Endothelial cell of umbilical vein (primary cell): ENCODE results near the gene CCNK. TPM values are rescaled to one million over a fixed set of nuclear protein-coding genes. Genes with fewer than 3 reads are reported as not detected.

Experiments
- BruUV-seq: library from RNA; stranded (reverse); fragments of 400-500 nt; replicated peaks from 2 replicates; lab custom pipeline; 2021; lab: Mats Ljungman, UMichigan
- CTCF ChIA-PET: fragments of 300-600, 350-600 bp; sonication (Branson Sonifier 250); formaldehyde crosslinking; loops from one replicate; lab custom pipeline; 2021; ENCODE audit warnings: antibody characterized with exemption, inconsistent platforms; lab: Charles Lee
- POLR2A ChIA-PET: fragments of 300-600, 350-600 bp; sonication (Branson Sonifier 250); formaldehyde crosslinking; loops from one replicate; lab custom pipeline; 2021; ENCODE audit warnings: antibody characterized with exemption, inconsistent platforms; lab: Charles Lee
- DNase-seq: peaks from one replicate; pipeline ENCODE4 v3.0.0-alpha.2; 2011; ENCODE audit warnings: low read depth, low spot score
- FAIRE-seq: peaks from 2 replicates; lab custom pipeline; 2011; peaks lifted over from hg19 to GRCh38; lab: Jason Lieb, UNC
- H2AFZ ChIP-seq: 2 replicates; pipeline ENCODE4 v1.6.0; 2012; ENCODE audit warnings: low read depth, low read length, control low read depth, inconsistent platforms
- H3K27ac ChIP-seq: 2 replicates; pipeline ENCODE4 v1.5.1; 2011; ENCODE audit warnings: low read depth, mild to moderate bottlenecking, control low read depth, low read length, moderate library complexity; ENCODE audit not compliant: insufficient read depth
- H3K27me3 ChIP-seq, 2 experiments: 2 replicates each; pipeline versions ENCODE4 v1.6.0 to v1.6.1; 2011; ENCODE audit warnings: low read length in 2 of 2, mixed read lengths in 1 of 2; ENCODE audit not compliant: control insufficient read depth in 2 of 2, insufficient read depth in 2 of 2
- H3K36me3 ChIP-seq, 2 experiments: 2 replicates in 1 of 2; 3 replicates in 1 of 2; pipeline ENCODE4 v1.5.1; 2011; ENCODE audit warnings: low read length in 2 of 2, mild to moderate bottlenecking in 1 of 2, moderate library complexity in 1 of 2; ENCODE audit not compliant: control insufficient read depth in 2 of 2, insufficient read depth in 2 of 2; ENCODE audit errors: extremely low read depth in 1 of 2
- H3K4me1 ChIP-seq: 3 replicates; pipeline ENCODE4 v1.5.1; 2011; ENCODE audit warnings: mild to moderate bottlenecking, low read length; ENCODE audit not compliant: control insufficient read depth, insufficient read depth; ENCODE audit errors: extremely low read depth
- H3K4me2 ChIP-seq: 2 replicates; pipeline ENCODE4 v1.6.1; 2011; ENCODE audit warnings: low read length, control low read depth, mixed read lengths; ENCODE audit not compliant: insufficient read depth
- H3K4me3 ChIP-seq, 3 experiments: fragments of 200-600 bp in 1 of 3; sonication (generic), shearing (Covaris generic) in 1 of 3; replicated peaks in 1 of 3; 2 replicates each; pipeline ENCODE4 v1.5.1; 2011 to 2016; ENCODE audit warnings: control low read depth in 3 of 3, low read length in 3 of 3, mild to moderate bottlenecking in 2 of 3, inconsistent platforms in 1 of 3, low read depth in 1 of 3, moderate library complexity in 1 of 3; ENCODE audit not compliant: insufficient read depth in 1 of 3
- H3K79me2 ChIP-seq: 2 replicates; pipeline ENCODE4 v1.6.0; 2012; ENCODE audit warnings: low read length, inconsistent platforms; ENCODE audit not compliant: control insufficient read depth, insufficient read depth
- H3K9ac ChIP-seq: replicated peaks from 2 replicates; pipeline ENCODE3; 2011; ENCODE audit warnings: low read length, control low read depth; ENCODE audit not compliant: insufficient read depth; ENCODE audit errors: extremely low read depth
- H3K9me1 ChIP-seq: replicated peaks from 3 replicates; pipeline ENCODE4 v1.6.0; 2011; ENCODE audit warnings: mild to moderate bottlenecking, low read length; ENCODE audit not compliant: control insufficient read depth, insufficient read depth; ENCODE audit errors: extremely low read depth
- H3K9me3 ChIP-seq: replicated peaks from 2 replicates; pipeline ENCODE4 v1.5.1; 2012; ENCODE audit warnings: low read length, inconsistent platforms; ENCODE audit not compliant: control insufficient read depth, insufficient read depth
- H4K20me1 ChIP-seq: replicated peaks from 2 replicates; pipeline ENCODE3; 2011; ENCODE audit warnings: mild to moderate bottlenecking, low read length; ENCODE audit not compliant: control insufficient read depth, insufficient read depth; ENCODE audit errors: extremely low read depth
- CTCF ChIP-seq, 2 donors: IDR thresholded peaks; 1 replicate in 1 of 2; 2 replicates in 1 of 2; pipeline ENCODE4 v1.5.1; 2011; ENCODE audit warnings: low read length in 2 of 2, mild to moderate bottlenecking in 2 of 2, moderate library complexity in 2 of 2, control low read depth in 1 of 2, inconsistent platforms in 1 of 2, low read depth in 1 of 2; ENCODE audit not compliant: insufficient read depth in 1 of 2; ENCODE audit errors: extremely low read depth in 1 of 2
- EZH2 ChIP-seq: IDR thresholded peaks from 2 replicates; pipeline ENCODE4 v1.6.1; 2012; ENCODE audit warnings: borderline replicate concordance, low read depth, mild to moderate bottlenecking, moderate library complexity, low read length, inconsistent platforms; ENCODE audit not compliant: severe bottlenecking
- FOS ChIP-seq: IDR thresholded peaks from 2 replicates; pipeline ENCODE4 v1.6.1; 2011; ENCODE audit warnings: mild to moderate bottlenecking, low read length, moderate library complexity, borderline replicate concordance; ENCODE audit not compliant: insufficient read depth
- GATA2 ChIP-seq: IDR thresholded peaks from 2 replicates; pipeline ENCODE4 v1.7.0; 2011; ENCODE audit warnings: low read depth, mild to moderate bottlenecking, moderate library complexity, mixed read lengths, low read length; ENCODE audit not compliant: insufficient read length, insufficient read depth
- JUN ChIP-seq: IDR thresholded peaks from 2 replicates; pipeline ENCODE4 v1.6.1; 2011; ENCODE audit warnings: borderline replicate concordance, low read depth; ENCODE audit not compliant: insufficient read length, insufficient read depth
- MAX ChIP-seq: IDR thresholded peaks from 2 replicates; pipeline ENCODE4 v1.6.1; 2011; ENCODE audit not compliant: insufficient read depth, insufficient read length
- MYC ChIP-seq: IDR thresholded peaks from one replicate; pipeline ENCODE4 v1.6.1; 2011; ENCODE audit warnings: mild to moderate bottlenecking, low read depth, low read length
- POLR2A ChIP-seq: IDR thresholded peaks from 2 replicates; pipeline ENCODE4 v1.6.1; 2012; ENCODE audit warnings: low read depth, mild to moderate bottlenecking, control low read depth, low read length
- POLR2AphosphoS5 ChIP-seq: IDR thresholded peaks from 2 replicates; pipeline ENCODE4 v1.6.1; 2012; ENCODE audit warnings: low read depth, mild to moderate bottlenecking, control low read depth, low read length, moderate library complexity; ENCODE audit not compliant: insufficient read depth
- dilution Hi-C: fragments of 300-500 bp; cut with MboI; formaldehyde crosslinking; loops from one replicate; pipeline ENCODE4 v1.15.0; 2019; ENCODE audit warnings: low sequenced_read_pairs; ENCODE audit not compliant: extremely low pct_ligation_motif_present
- intact Hi-C: fragments of 100-400 bp; cut with micrococcal nuclease; formaldehyde crosslinking; loops from one replicate; pipeline ENCODE4 v1.10.0; 2022
- polyA plus RNA-seq, 4 experiments: library from polyadenylated mRNA; depleted of rRNA in 3 of 4; stranded (reverse) in 3 of 4; unstranded in 1 of 4; fragments of >200 nt; gene quantifications; 2 replicates each; pipeline versions ENCODE4 v1.2.1 to v1.2.3, GENCODE V29; 2011 to 2012; ENCODE audit warnings: missing spikeins in 1 of 4
- total RNA-seq: library from RNA; stranded (reverse); gene quantifications from 2 replicates; pipeline ENCODE4 v1.2.3, GENCODE V29; 2021

CCNK gene
- total and polyA plus RNA-seq, 2 donors (not counting 3 experiments of a cell fraction or from before 2014, with no cell fraction given) = 11.9 to 59.3 TPM

GRCh38 chr14:99465288-99465687 lies 15.9 kb upstream of the CCNK start:
- H3K9ac ChIP-seq = no peak overlapping the region
- intact Hi-C loops (no loop called here), dilution Hi-C loops (no loop called here)
- H3K9me1 ChIP-seq = no peaks in the 10 kb centered on the region
- H2AFZ ChIP-seq = no peak overlapping the region
- ChIA-PET CTCF (interaction anchor here (0.6 kb wide), 1 partner anchor 23 kb away, joined by 3 read pairs; no protein-coding TSS in a partner anchor), POLR2A (no interaction called here)
- H3K9me3 ChIP-seq = no peaks in the 10 kb centered on the region
- no peak overlapping the region for H3K27ac ChIP-seq
- no peak overlapping the region for H3K4me3 ChIP-seq
- H3K36me3 ChIP-seq = peaks cover 5 to 6% of the 10 kb centered on the region in 2 experiments
- no peak for DNase-seq
- H3K4me1 ChIP-seq = peaks cover 19% of the 10 kb centered on the region
- BruUV-seq = no TSS peak
- H3K79me2 ChIP-seq = peaks cover 38% of the 10 kb centered on the region
- H4K20me1 ChIP-seq = no peaks in the 10 kb centered on the region
- FAIRE-seq = no peak
- no peak for TF ChIP-seq GATA2
- TF ChIP-seq MAX = no peak
- no peak for TF ChIP-seq POLR2AphosphoS5
- TF ChIP-seq JUN = no peak
- TF ChIP-seq POLR2A = no peak
- TF ChIP-seq MYC = no peak
- no peak for TF ChIP-seq EZH2
- no peak for TF ChIP-seq CTCF (IDR thresholded peaks at IDR 0.05; ENCODE audit: extremely low read depth in 1 of 2, insufficient read depth in 1 of 2, low read depth in 1 of 2, low read length in 2 of 2)
- TF ChIP-seq FOS = no peak
- no peak overlapping the region for H3K4me2 ChIP-seq
- H3K27me3 ChIP-seq = no peaks in the 10 kb centered on the region
